CD14-positive monocyte (primary cell): ENCODE data around the gene CDH7. TPM values are rescaled to one million over a fixed set of nuclear protein-coding genes. Genes with fewer than 3 reads are reported as not detected.

Experiments used
- DNase-seq, 3 donors: peaks; one replicate each; pipeline ENCODE4 v3.0.0-alpha.2; 2011 to 2022
- H2AFZ ChIP-seq: 2 replicates; pipeline ENCODE4 v1.6.0; 2012; ENCODE audit warnings: mild to moderate bottlenecking, low read depth, low read length, inconsistent platforms; ENCODE audit not compliant: insufficient read depth, poor library complexity, severe bottlenecking
- H3K27ac ChIP-seq, 2 donors: 1 replicate in 1 of 2; 2 replicates in 1 of 2; pipeline ENCODE4 v1.5.1; 2012 to 2013; ENCODE audit warnings: low read length in 2 of 2, control low read depth in 1 of 2, inconsistent platforms in 1 of 2, low read depth in 1 of 2, mild to moderate bottlenecking in 1 of 2
- H3K27me3 ChIP-seq, 2 donors: one replicate each; pipeline versions ENCODE4 v1.6.0 to v1.6.1; 2011 to 2013; ENCODE audit warnings: low read length in 2 of 2; ENCODE audit not compliant: control insufficient read depth in 2 of 2, insufficient read depth in 2 of 2
- H3K36me3 ChIP-seq, 2 donors: replicated peaks in 1 of 2; 1 replicate in 1 of 2; 2 replicates in 1 of 2; pipeline versions ENCODE4 v1.5.1 to v1.6.1; 2012 to 2013; ENCODE audit warnings: low read length in 2 of 2, control low read depth in 1 of 2, inconsistent platforms in 1 of 2, mild to moderate bottlenecking in 1 of 2; ENCODE audit not compliant: insufficient read depth in 2 of 2, control insufficient read depth in 1 of 2
- H3K4me1 ChIP-seq, 2 donors: 1 replicate in 1 of 2; 2 replicates in 1 of 2; pipeline versions ENCODE4 v1.5.1 to v1.6.1; 2012 to 2013; ENCODE audit warnings: low read length in 2 of 2, control low read depth in 1 of 2, inconsistent platforms in 1 of 2, mild to moderate bottlenecking in 1 of 2, moderate library complexity in 1 of 2; ENCODE audit not compliant: insufficient read depth in 2 of 2, control insufficient read depth in 1 of 2
- H3K4me2 ChIP-seq: replicated peaks from 2 replicates; pipeline ENCODE3; 2012; ENCODE audit warnings: low read length, moderate library complexity, mild to moderate bottlenecking; ENCODE audit not compliant: poor library complexity, severe bottlenecking; ENCODE audit errors: extremely low read depth
- H3K4me3 ChIP-seq, 3 experiments: fragments of 200-600 bp in 1 of 3; sonication (generic) in 1 of 3; replicated peaks in 1 of 3; 1 replicate in 2 of 3; 2 replicates in 1 of 3; pipeline ENCODE4 v1.5.1; 2011 to 2013; ENCODE audit warnings: low read length in 3 of 3, mild to moderate bottlenecking in 3 of 3, control low read depth in 2 of 3, low read depth in 2 of 3, inconsistent platforms in 1 of 3, moderate library complexity in 1 of 3
- H3K79me2 ChIP-seq: 2 replicates; pipeline ENCODE4 v1.6.0; 2012; ENCODE audit warnings: mild to moderate bottlenecking, control low read depth, inconsistent platforms, low read length, moderate library complexity; ENCODE audit not compliant: insufficient read depth
- H3K9ac ChIP-seq: 2 replicates; pipeline ENCODE4 v1.6.0; 2017; ENCODE audit warnings: low read length, mild to moderate bottlenecking; ENCODE audit not compliant: insufficient read depth, poor library complexity, severe bottlenecking
- H3K9me3 ChIP-seq, 2 donors: replicated peaks in 1 of 2; 1 replicate in 1 of 2; 2 replicates in 1 of 2; pipeline versions ENCODE4 v1.5.1 to v1.6.1; 2012 to 2013; ENCODE audit warnings: low read length in 2 of 2, control low read depth in 1 of 2; ENCODE audit not compliant: control insufficient read depth in 1 of 2, insufficient read depth in 1 of 2
- H4K20me1 ChIP-seq: 2 replicates; pipeline ENCODE4 v1.6.0; 2012; ENCODE audit warnings: mild to moderate bottlenecking, low read length, control low read depth, moderate library complexity; ENCODE audit not compliant: insufficient read depth
- H3K27ac Mint-ChIP-seq, 7 donors: one replicate each; pipeline ENCODE4 v1.8.0; 2020; ENCODE audit warnings: mild to moderate bottlenecking in 7 of 7, mixed read lengths in 7 of 7, moderate library complexity in 6 of 7, inconsistent platforms in 2 of 7
- H3K27me3 Mint-ChIP-seq, 3 donors: one replicate each; pipeline ENCODE4 v1.8.0; 2021 to 2022; ENCODE audit warnings: low read depth in 3 of 3, mild to moderate bottlenecking in 3 of 3, mixed read lengths in 3 of 3, moderate library complexity in 3 of 3, inconsistent platforms in 1 of 3
- H3K36me3 Mint-ChIP-seq, 2 donors: one replicate each; pipeline ENCODE4 v1.8.0; 2020; ENCODE audit warnings: mixed read lengths in 2 of 2, inconsistent platforms in 1 of 2, mild to moderate bottlenecking in 1 of 2
- H3K4me1 Mint-ChIP-seq: one replicate; pipeline ENCODE4 v1.8.0; 2020; ENCODE audit warnings: mild to moderate bottlenecking, mixed read lengths
- H3K4me3 Mint-ChIP-seq, 2 donors: one replicate each; pipeline ENCODE4 v1.8.0; 2020; ENCODE audit warnings: mild to moderate bottlenecking in 2 of 2, mixed read lengths in 2 of 2, moderate library complexity in 1 of 2
- H3K9me3 Mint-ChIP-seq, 7 donors: one replicate each; pipeline ENCODE4 v1.8.0; 2020 to 2022; ENCODE audit warnings: mixed read lengths in 7 of 7, mild to moderate bottlenecking in 6 of 7, moderate library complexity in 6 of 7, inconsistent platforms in 2 of 7
- CTCF ChIP-seq: fragments of 200-600 bp; IDR thresholded peaks from one replicate; pipeline ENCODE4 v1.8.0; 2022; ENCODE audit warnings: antibody characterized with exemption, mild to moderate bottlenecking
- WGBS: methylation state at CpG from one replicate; pipeline ENCODE4 v1.1.5; 2013; ENCODE audit warnings: missing lambda C conversion rate; ENCODE audit not compliant: insufficient coverage; 5-methylcytosine and 5-hydroxymethylcytosine counted together
- intact Hi-C, 2 donors: fragments of 100-400 bp; cut with micrococcal nuclease; formaldehyde crosslinking; loops; one replicate each; pipeline versions ENCODE4 v1.15.0 to v1.15.1; 2023
- polyA plus RNA-seq, 3 donors: library from polyadenylated mRNA; depleted of rRNA in 1 of 3; unstranded in 2 of 3; stranded (reverse) in 1 of 3; fragments of 300-500 nt in 2 of 3; fragments of >200 nt in 1 of 3; fragmentation: Illumina TruSeq in 2 of 3; gene quantifications; 1 replicate in 2 of 3; 2 replicates in 1 of 3; pipeline ENCODE4 v1.2.3, GENCODE V29; 2012 to 2021

The CDH7 gene
- polyA plus RNA-seq, 3 donors: not detected

- Histone ChIP-seq H4K20me1 (no peaks in the 10 kb centered on the region), H2AFZ (no peak overlapping the region), H3K4me2 (no peak overlapping the region), H3K4me3 (no peak overlapping the region), H3K27me3 (no peaks in the 10 kb centered on the region), H3K9ac (no peak overlapping the region), H3K4me1 (no peaks in the 10 kb centered on the region), H3K79me2 (no peaks in the 10 kb centered on the region), H3K27ac (no peak overlapping the region), H3K36me3 (no peaks in the 10 kb centered on the region), H3K9me3 (peaks cover 0 to 2% of the 10 kb centered on the region in 2 donors)
- H3K27ac Mint-ChIP-seq: no peak overlapping the region
- WGBS: no CpG with 5 or more reads among the region's 3 CpGs
- no peak overlapping the region for H3K4me3 Mint-ChIP-seq
- intact Hi-C loops: no loop called here
- no peaks in the 10 kb centered on the region for H3K4me1 Mint-ChIP-seq
- DNase-seq: no peak
- H3K36me3 Mint-ChIP-seq: no peaks in the 10 kb centered on the region
- peaks cover 0 to 4% (median 3%) of the 10 kb centered on the region in 7 donors for H3K9me3 Mint-ChIP-seq
- peaks cover 0 to 2% (median 1%) of the 10 kb centered on the region in 3 donors for H3K27me3 Mint-ChIP-seq
- no peak for TF ChIP-seq CTCF
Observed at GRCh38 chr18:65897292-65897691, 146.5 kb downstream of the CDH7 start.

- no peaks in the 10 kb centered on the region for H3K4me1 Mint-ChIP-seq
Observed at GRCh38 chr18:65901522-65901921, 150.7 kb downstream of the CDH7 start.

More at GRCh38 chr18:65901522-65901921, 150.7 kb downstream of the CDH7 start:
- no peaks in the 10 kb centered on the region for H4K20me1 ChIP-seq
- no peak for DNase-seq
- H3K79me2 ChIP-seq: no peaks in the 10 kb centered on the region
- no peak for TF ChIP-seq CTCF
- H2AFZ ChIP-seq: no peak overlapping the region
- no peaks in the 10 kb centered on the region for H3K4me1 ChIP-seq
- H3K36me3 ChIP-seq: no peaks in the 10 kb centered on the region
- WGBS: no CpG with 5 or more reads among the region's 1 CpG
- intact Hi-C loops: no loop called here
- peaks cover 0 to 2% (median 0%) of the 10 kb centered on the region in 3 donors for H3K27me3 Mint-ChIP-seq
- no peak overlapping the region for H3K9ac ChIP-seq
- H3K9me3 ChIP-seq: no peaks in the 10 kb centered on the region
- H3K27ac ChIP-seq: no peak overlapping the region
- H3K9me3 Mint-ChIP-seq: peaks cover 0 to 4% (median 0%) of the 10 kb centered on the region in 7 donors
- H3K36me3 Mint-ChIP-seq: no peaks in the 10 kb centered on the region
- H3K27me3 ChIP-seq: no peaks in the 10 kb centered on the region
- H3K27ac Mint-ChIP-seq: no peak overlapping the region
- H3K4me3 ChIP-seq: no peak overlapping the region
- H3K4me2 ChIP-seq: no peak overlapping the region
- H3K4me3 Mint-ChIP-seq: no peak overlapping the region
